GM19239 (cell line): Measurements from ENCODE around the gene SPINT2.

Experiments used
- DNase-seq: peaks from one replicate; pipeline ENCODE4 v3.0.0; 2011; ENCODE audit warnings: low spot score; ENCODE audit not compliant: insufficient read length
- FAIRE-seq: peaks from 2 replicates; lab custom pipeline; 2011; peaks lifted over from hg19 to GRCh38; lab: Jason Lieb, UNC

Gene SPINT2

DNA sequence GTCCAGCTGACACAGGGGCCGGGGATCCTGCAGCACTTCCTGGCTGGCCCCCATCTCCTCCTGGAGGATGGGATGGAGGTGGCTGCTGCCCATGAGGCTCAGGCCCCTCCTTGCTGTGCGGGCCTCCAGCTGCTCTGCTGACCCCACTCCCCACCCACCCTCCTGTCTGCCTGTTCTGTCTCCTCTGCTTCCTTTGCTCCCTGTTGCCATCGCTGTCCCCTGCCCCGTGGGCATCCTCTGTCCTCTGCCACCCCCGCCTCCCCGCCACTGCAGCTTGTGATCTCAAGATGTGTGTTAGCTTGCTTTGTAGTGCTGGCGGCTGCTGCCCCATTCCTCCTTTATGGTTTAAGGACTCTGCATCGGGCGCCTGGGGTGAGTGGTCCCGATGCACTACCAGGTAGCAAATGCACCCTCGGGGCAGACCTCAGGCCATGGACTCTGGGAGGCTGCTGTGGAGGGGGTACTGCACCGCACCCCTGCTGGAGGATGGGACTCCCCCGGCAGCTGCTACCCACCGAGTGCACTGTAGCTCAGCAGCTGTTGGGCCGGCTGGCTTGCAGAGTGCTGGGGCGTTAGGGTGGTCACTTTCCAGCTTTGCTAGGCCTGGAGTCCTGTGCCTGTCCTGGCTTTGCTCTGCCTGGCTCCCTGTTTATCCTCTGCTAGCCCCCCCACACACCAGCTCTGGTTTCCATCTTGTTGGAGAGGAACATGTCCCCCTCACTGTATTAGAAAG is 23.9 kb downstream of the SPINT2 start:
- FAIRE-seq (no peak), DNase-seq (no peak)

GRCh38 chr19:38289955-38290354 is 25.6 kb downstream of the SPINT2 start:
- FAIRE-seq (no peak), DNase-seq (no peak)

DNA sequence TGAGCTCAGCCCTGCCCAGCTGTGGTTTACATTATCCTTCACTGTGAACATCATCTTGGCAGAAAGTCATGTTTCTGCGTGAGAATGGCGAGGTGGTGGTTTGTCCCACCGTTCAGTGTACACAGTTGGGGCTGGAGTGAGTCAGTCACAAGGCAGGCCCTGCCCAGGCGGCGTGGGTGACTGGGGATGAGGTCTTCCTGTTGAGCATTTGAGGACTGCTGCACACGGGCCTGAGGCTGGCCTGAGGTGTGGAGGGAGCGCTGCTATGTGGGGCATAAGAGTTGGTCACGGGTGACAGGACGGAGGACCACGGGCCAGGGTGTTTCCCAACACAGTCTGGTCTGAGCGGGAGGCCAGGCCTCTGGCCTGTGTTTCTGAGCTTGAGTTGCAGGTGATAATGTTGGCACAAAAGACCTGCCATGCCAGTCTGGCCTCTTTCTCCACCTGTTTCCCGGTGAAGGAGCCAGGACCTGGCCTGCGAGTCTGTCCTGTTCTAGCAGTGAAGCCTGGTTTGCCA is 26.3 kb downstream of the SPINT2 start:
- FAIRE-seq, result no peak
- no peak for DNase-seq

GRCh38 chr19:38291855-38292254 is 27.5 kb downstream of the SPINT2 start:
- FAIRE-seq (no peak), DNase-seq (no peak)

DNA sequence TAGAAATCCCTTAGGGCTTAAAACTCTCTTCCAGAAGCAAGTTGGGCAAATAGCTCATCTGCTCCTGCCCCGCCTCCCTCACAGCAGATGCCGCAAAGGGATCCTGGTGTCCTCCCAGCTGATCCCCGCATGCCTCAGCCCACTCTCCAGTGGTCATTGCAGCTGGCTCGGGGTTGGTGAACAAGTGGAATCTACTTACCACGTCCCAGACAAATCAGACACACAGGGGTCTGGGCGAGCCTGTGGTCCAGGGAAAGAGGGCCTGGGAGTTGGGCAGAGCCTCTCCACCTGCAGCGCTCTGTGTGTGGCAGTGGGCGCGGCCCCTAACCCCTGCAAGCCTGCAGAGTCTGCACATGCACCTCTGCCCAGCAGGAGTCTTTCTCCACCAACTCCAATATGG is 28.9 kb downstream of the SPINT2 start:
- no peak for FAIRE-seq
- no peak for DNase-seq

DNA sequence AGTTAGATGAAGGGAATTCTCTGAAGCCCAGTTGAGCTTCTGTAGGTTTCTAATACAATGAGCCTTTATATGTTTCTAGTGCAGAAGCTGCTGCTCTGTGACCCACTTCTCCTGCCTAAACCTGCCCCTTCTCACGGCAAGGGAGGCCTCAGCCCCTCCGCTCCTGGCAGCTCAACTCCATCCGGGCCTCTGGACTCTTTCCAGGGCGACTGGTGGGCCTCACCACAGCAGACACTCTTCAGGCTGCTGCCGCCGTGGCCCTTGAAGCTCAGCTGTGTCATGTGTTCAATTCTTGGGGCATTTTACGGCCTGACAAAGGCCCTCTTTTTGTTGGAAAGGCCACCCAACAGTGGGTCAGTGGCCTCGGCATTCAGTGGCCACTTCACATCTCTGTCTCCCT is 29.7 kb downstream of the SPINT2 start:
- FAIRE-seq (no peak), DNase-seq (no peak)

GRCh38 chr19:38298821-38299680 is 34.7 kb downstream of the SPINT2 start:
- FAIRE-seq (no peak), DNase-seq (no peak)

- DNase-seq, result no peak
- FAIRE-seq, result no peak
Observed at GRCh38 chr19:38303517-38304351, 39.4 kb downstream of the SPINT2 start, which contains the start of gene C19orf33. TSS of gene C19orf33 (plus strand) at chr19:38304251. CDS start at chr19:38304262, 11 bp downstream.

- DNase-seq (no peak), FAIRE-seq (no peak)
Observed at GRCh38 chr19:38304352-38304865, 40.0 kb downstream of the SPINT2 start.

- FAIRE-seq, result no peak
Observed at GRCh38 chr19:38304866-38305429, 40.6 kb downstream of the SPINT2 start.

DNA sequence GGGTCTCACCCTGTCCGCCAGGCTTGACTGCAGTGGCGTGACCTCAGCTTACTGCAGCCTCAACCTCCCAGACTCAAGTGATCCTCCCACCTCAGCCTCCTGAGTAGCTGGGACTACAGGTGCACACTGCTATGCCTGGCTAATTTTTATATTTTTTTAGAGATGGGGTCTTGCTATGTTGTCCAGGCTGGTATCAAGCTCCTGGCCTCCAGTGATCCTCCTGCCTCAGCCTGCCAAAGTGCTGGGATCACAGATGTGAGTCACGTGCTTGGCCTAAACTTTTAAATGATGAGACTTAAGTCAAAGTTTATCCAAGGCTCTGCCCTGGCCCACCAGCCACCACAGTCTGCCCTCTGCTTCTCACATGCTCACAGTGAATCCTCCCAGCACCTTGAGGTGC is 41.9 kb downstream of the SPINT2 start:
- no peak for FAIRE-seq
- DNase-seq, result no peak

More at GRCh38 chr19:38304866-38305429, 40.6 kb downstream of the SPINT2 start:
- no peak for DNase-seq

- DNase-seq (no peak), FAIRE-seq (no peak)
Observed at GRCh38 chr19:38307076-38307475, 42.7 kb downstream of the SPINT2 start.

GRCh38 chr19:38307597-38307996 is 43.2 kb downstream of the SPINT2 start:
- DNase-seq (no peak), FAIRE-seq (no peak)

- FAIRE-seq (no peak), DNase-seq (no peak)
Observed at GRCh38 chr19:38308006-38308766, 43.8 kb downstream of the SPINT2 start.

DNA sequence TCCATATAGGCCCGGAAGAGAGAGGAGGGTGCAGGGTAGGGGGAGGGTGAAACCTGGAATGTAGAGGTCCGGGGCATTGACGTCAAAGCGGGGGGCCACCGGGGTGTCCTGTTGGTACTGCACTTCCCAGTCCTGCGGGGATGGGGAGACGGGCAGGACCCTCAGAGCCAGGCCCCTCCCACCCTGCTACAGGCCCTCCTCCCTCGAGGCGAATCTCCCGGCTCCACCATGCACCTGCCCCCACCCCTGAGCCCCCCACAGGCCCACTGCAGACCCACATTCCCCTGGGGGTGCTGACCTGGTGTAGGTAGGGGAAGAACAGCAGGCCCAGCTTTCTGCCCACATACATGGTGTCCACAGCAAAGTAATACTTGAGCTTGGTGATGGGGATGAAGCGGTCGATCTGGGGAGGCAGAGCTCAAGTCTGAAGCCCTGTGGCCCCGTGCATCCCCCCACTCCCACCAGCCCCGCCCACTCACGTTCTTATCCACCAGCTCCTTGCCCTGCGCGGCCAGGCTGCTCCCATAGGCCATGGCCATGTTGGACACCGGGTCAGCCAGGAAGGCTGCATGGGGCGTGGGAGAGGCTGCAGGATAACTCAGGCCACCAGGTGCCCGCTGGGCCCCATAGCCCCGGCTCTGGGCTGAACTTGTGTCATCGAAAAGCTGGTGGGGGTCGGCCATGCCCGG is 44.7 kb downstream of the SPINT2 start:
- DNase-seq, result no peak
- FAIRE-seq, result no peak

DNA sequence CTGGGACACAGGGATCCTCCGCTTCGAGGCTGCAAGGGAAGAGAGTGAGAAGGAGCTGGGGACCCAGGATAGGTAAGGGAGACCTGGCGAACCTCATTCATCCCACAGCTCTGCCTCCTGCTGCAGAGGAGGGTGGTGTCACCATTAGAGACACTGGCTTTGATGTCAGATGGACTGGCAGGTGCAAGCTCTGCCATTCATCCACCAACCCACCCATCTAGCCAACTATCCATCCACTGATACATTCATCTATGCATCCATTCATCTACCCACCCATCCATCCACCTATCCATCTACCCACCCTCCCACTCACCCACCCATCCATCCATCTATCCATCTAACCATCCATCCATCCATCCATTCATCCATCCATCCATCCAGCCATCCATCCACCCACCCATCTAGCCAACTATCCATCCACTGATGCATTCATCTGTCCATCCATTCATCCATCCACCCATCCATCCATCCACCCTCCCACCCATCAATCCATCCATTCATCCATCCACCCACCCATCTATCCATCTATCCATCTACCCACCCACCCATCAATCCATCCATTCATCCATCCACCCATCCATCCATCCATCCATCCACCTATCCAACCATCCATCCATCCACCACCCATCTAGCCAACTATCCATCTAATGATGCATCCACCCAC is 45.4 kb downstream of the SPINT2 start:
- FAIRE-seq (no peak), DNase-seq (no peak)

DNA sequence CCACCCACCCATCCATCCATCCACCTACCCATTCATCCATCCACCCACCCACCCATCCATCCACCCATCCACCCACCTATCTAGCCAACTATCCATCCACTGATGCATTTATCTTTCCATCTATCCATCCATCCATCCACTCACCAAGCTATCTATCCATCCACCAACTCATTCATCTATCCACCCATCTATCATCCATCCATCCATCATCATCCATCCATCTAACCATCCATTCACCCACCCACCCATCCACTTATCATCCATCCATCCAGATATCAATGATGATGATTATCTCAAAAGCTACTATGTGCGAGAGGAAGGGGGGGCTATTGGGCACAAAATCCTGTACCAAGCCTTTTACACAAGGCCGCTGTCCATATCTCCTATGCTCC is 45.9 kb downstream of the SPINT2 start:
- DNase-seq (no peak), FAIRE-seq (no peak)

GRCh38 chr19:38310986-38311385 is 46.6 kb downstream of the SPINT2 start:
- no peak for FAIRE-seq
- DNase-seq, result no peak
